Prostate gland (tissue), 2 donors: ENCODE measurements around the gene MED27.

Experiments
- POLR2A ChIP-seq: fragments of 450-650 bp; IDR thresholded peaks from one replicate; pipeline ENCODE4 v1.6.1; 2016; ENCODE audit warnings: antibody characterized with exemption, mild to moderate bottlenecking
- TF ChIP-seq, protein P1 (sequence below), 4 experiments: fragments of 200-600 bp in 2 of 4; fragments of 450-650 bp in 2 of 4; sonication (generic) in 2 of 4; IDR thresholded peaks; 1 replicate in 3 of 4; 2 replicates in 1 of 4; pipeline ENCODE4 v1.5.1; 2016 to 2019; ENCODE audit warnings: antibody characterized with exemption in 4 of 4, mild to moderate bottlenecking in 2 of 4, moderate library complexity in 2 of 4

DNA sequence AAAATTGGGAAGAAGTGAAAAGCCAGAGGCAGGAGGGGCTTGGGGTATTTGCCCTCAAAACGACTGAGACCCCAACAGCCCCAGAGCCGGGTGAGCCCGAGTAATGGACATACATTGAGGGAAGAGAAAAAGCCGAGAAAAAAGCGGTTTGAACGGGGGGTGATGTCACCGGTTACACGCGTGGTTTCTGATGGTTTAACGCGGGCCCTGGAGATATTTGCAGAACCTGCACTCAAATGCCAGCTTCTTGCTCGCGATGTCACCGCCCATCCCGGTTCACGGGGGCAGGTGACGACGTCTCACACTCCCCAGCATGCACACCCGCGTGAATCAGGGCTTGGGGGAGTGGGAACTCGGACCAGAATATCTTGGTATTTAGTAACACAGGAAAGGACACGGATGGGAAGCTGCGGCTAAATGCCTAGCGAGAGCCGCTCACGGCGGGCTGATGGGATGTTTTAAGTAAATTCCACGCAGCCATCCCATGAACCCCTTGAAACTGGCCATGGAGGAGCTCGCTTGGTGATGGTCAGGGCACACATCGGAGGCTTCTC is 237.8 kb downstream of the MED27 start:
- TF ChIP-seq, protein P1, sequence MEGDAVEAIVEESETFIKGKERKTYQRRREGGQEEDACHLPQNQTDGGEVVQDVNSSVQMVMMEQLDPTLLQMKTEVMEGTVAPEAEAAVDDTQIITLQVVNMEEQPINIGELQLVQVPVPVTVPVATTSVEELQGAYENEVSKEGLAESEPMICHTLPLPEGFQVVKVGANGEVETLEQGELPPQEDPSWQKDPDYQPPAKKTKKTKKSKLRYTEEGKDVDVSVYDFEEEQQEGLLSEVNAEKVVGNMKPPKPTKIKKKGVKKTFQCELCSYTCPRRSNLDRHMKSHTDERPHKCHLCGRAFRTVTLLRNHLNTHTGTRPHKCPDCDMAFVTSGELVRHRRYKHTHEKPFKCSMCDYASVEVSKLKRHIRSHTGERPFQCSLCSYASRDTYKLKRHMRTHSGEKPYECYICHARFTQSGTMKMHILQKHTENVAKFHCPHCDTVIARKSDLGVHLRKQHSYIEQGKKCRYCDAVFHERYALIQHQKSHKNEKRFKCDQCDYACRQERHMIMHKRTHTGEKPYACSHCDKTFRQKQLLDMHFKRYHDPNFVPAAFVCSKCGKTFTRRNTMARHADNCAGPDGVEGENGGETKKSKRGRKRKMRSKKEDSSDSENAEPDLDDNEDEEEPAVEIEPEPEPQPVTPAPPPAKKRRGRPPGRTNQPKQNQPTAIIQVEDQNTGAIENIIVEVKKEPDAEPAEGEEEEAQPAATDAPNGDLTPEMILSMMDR (IDR thresholded peaks at IDR 0.05), result no peak
- TF ChIP-seq POLR2A, result no peak
